Liver (tissue), 9 donors: ENCODE results near the gene FARS2. TPM values are rescaled to one million over a fixed set of nuclear protein-coding genes. Genes with fewer than 3 reads are reported as not detected.

Experiments used
- DNase-seq: peaks from one replicate; pipeline ENCODE4 v3.0.0-alpha.2; 2017; ENCODE audit warnings: low spot score
- H3K27ac ChIP-seq, 2 donors: one replicate each; pipeline ENCODE4 v1.7.0; 2013; ENCODE audit warnings: inconsistent platforms in 2 of 2, low read length in 2 of 2, control low read depth in 1 of 2, low read depth in 1 of 2, mild to moderate bottlenecking in 1 of 2
- H3K27me3 ChIP-seq, 4 donors: one replicate each; pipeline versions ENCODE4 v1.6.1 to v1.7.0; 2013; ENCODE audit warnings: low read length in 3 of 4, inconsistent platforms in 1 of 4, mild to moderate bottlenecking in 1 of 4, moderate library complexity in 1 of 4; ENCODE audit not compliant: control insufficient read depth in 4 of 4, insufficient read depth in 4 of 4
- H3K36me3 ChIP-seq, 4 donors: one replicate each; pipeline versions ENCODE4 v1.6.1 to v1.7.0; 2013; ENCODE audit warnings: low read length in 3 of 4, mild to moderate bottlenecking in 3 of 4, low read depth in 1 of 4, moderate library complexity in 1 of 4; ENCODE audit not compliant: control insufficient read depth in 4 of 4, insufficient read depth in 3 of 4
- H3K4me1 ChIP-seq, 4 donors: one replicate each; pipeline versions ENCODE4 v1.6.1 to v1.7.0; 2013; ENCODE audit warnings: low read length in 3 of 4, mild to moderate bottlenecking in 3 of 4, moderate library complexity in 1 of 4; ENCODE audit not compliant: control insufficient read depth in 4 of 4, insufficient read depth in 4 of 4
- H3K4me3 ChIP-seq, 3 donors: one replicate each; pipeline versions ENCODE4 v1.6.1 to v1.7.0; 2013; ENCODE audit warnings: low read length in 3 of 3, control low read depth in 1 of 3, low read depth in 1 of 3, mild to moderate bottlenecking in 1 of 3
- H3K9ac ChIP-seq, 2 donors: one replicate each; pipeline ENCODE4 v1.7.0; 2013; ENCODE audit warnings: low read length in 2 of 2, mild to moderate bottlenecking in 2 of 2, moderate library complexity in 2 of 2, control low read depth in 1 of 2, low read depth in 1 of 2
- H3K9me3 ChIP-seq, 4 donors: one replicate each; pipeline versions ENCODE4 v1.6.1 to v1.7.0; 2013; ENCODE audit warnings: low read length in 3 of 4; ENCODE audit not compliant: control insufficient read depth in 4 of 4
- EGR1 ChIP-seq, 2 donors: IDR thresholded peaks; 2 replicates each; pipeline ENCODE4 v1.6.1; 2016 to 2018; ENCODE audit warnings: antibody characterized with exemption in 2 of 2, low read depth in 2 of 2
- FOXA1 ChIP-seq: IDR thresholded peaks from 2 replicates; pipeline ENCODE4 v1.6.1; 2016; ENCODE audit warnings: antibody characterized with exemption
- FOXA2 ChIP-seq: IDR thresholded peaks from 2 replicates; pipeline ENCODE4 v1.6.1; 2016; ENCODE audit warnings: antibody characterized with exemption
- GABPA ChIP-seq, 2 donors: IDR thresholded peaks in 1 of 2; conservative IDR thresholded peaks in 1 of 2; 2 replicates each; pipeline ENCODE4 v1.6.1; 2016; ENCODE audit warnings: antibody characterized with exemption in 2 of 2, mild to moderate bottlenecking in 1 of 2, moderate library complexity in 1 of 2
- HNF4A ChIP-seq, 2 donors: conservative IDR thresholded peaks; 2 replicates each; pipeline ENCODE4 v1.6.1; 2016; ENCODE audit warnings: antibody characterized with exemption in 2 of 2, mild to moderate bottlenecking in 2 of 2
- HNF4G ChIP-seq: IDR thresholded peaks from 2 replicates; pipeline ENCODE4 v1.6.1; 2016; ENCODE audit warnings: antibody characterized with exemption
- JUND ChIP-seq, 2 donors: IDR thresholded peaks; 2 replicates each; pipeline ENCODE4 v1.6.1; 2016; ENCODE audit warnings: antibody characterized with exemption in 2 of 2
- NR2F2 ChIP-seq: IDR thresholded peaks from 2 replicates; pipeline ENCODE4 v1.6.1; 2016; ENCODE audit warnings: antibody characterized with exemption
- RAD21 ChIP-seq, 2 donors: IDR thresholded peaks; 2 replicates each; pipeline ENCODE4 v1.6.1; 2016; ENCODE audit warnings: antibody characterized with exemption in 2 of 2, mild to moderate bottlenecking in 2 of 2
- RXRA ChIP-seq, 2 donors: IDR thresholded peaks; 2 replicates each; pipeline ENCODE4 v1.6.1; 2017 to 2018; ENCODE audit warnings: antibody characterized with exemption in 2 of 2, mild to moderate bottlenecking in 1 of 2
- SP1 ChIP-seq: IDR thresholded peaks from 2 replicates; pipeline ENCODE4 v1.6.1; 2018; ENCODE audit warnings: antibody characterized with exemption, mild to moderate bottlenecking
- TAF1 ChIP-seq: conservative IDR thresholded peaks from 2 replicates; pipeline ENCODE4 v1.6.1; 2016; ENCODE audit warnings: antibody characterized with exemption, mild to moderate bottlenecking
- YY1 ChIP-seq: IDR thresholded peaks from 2 replicates; pipeline ENCODE4 v1.6.1; 2016; ENCODE audit warnings: antibody characterized with exemption, mild to moderate bottlenecking
- WGBS: extraction: QIAGEN DNeasy Blood & Tissue Kit; methylation state at CpG from one replicate; pipeline ENCODE4 v1.1.7; 2013; 5-methylcytosine and 5-hydroxymethylcytosine counted together
- polyA plus RNA-seq, 2 donors: library from polyadenylated mRNA; stranded (reverse) in 1 of 2; unstranded in 1 of 2; fragments of 200-250 nt in 1 of 2; fragments of >200 nt in 1 of 2; fragmentation: Nextera tagmentation in 1 of 2; extraction: Ambion mirVana in 1 of 2; gene quantifications; one replicate each; pipeline versions ENCODE4 v1.2.1 to v1.2.3, GENCODE V29; 2013 to 2015
- total RNA-seq, 2 donors: library from RNA; depleted of rRNA; stranded (reverse); fragments of >200 nt; gene quantifications; one replicate each; pipeline ENCODE4 v1.2.3, GENCODE V29; 2014
- TF ChIP-seq, protein P1 (sequence below): IDR thresholded peaks from 2 replicates; pipeline ENCODE4 v1.6.1; 2016; ENCODE audit warnings: antibody characterized with exemption
- TF ChIP-seq, protein P2 (sequence below): fragments of 150-350 bp; IDR thresholded peaks from 2 replicates; pipeline ENCODE4 v1.5.1; 2017; ENCODE audit warnings: improper control_type of control experiment, low read depth, low read length; ENCODE audit not compliant: missing input control
- TF ChIP-seq, protein P3 (sequence below): IDR thresholded peaks from 2 replicates; pipeline ENCODE4 v1.6.1; 2016; ENCODE audit warnings: antibody characterized with exemption
- donor health status: healthy.
- donor health status: healthy.
- donor health status: healthy.
- donor health status: healthy.
- donor health status: healthy.

FARS2 gene
- total and polyA plus RNA-seq, 4 donors: 7.8 to 25.9 (median 11.2) TPM

DNA sequence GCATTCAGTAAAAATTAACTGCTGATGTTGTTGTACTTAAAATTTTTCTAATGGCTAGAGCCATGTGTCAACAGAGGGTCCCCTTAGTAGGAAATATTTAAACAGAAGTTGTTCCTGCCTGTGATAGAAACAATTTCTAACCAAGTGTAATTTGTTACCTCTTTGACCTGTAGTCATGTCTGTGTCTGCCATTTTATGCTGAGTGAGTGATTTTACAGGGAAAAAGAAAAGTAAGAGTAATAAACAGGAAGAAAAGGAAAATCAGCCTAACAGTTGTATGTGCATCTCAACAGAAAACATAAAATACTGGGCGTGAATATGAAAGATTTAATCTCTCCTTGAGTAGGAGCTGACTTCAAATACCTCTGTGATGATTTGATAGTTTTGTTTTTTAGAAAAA is 172.0 kb downstream of the FARS2 start:
- TF ChIP-seq RAD21 (IDR thresholded peaks at IDR 0.05) (no peak), FOXA1 (no peak), TAF1 (no peak)
- Histone ChIP-seq H3K27ac (no peak overlapping the region), H3K9ac (no peak overlapping the region), H3K9me3 (no peaks in the 10 kb centered on the region), H3K4me3 (no peak overlapping the region), H3K36me3 (peaks cover 0 to 4% (median 0%) of the 10 kb centered on the region in 4 donors), H3K27me3 (no peaks in the 10 kb centered on the region), H3K4me1 (no peaks in the 10 kb centered on the region)
- 87% methylated on average over 1 of the region's 1 CpG for WGBS
- DNase-seq: no peak

DNA sequence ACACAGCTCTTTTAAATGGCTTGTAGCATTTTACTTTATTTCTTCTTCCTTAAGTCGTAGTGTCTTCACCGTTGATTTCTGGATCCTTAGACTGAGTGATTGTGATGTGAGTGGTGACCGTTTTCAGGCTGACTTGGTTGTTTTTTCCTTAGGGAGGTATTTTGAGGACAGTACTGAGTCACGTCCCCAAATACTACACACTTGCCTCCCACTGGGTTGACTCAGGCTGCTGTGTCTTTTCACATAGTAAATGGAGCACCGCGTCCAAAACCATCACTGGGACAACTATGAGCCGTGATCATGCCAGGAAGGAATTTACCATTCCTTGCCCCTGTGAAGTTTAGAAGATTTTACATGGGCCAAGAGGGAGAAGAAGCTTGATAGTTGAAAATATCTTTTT is 174.1 kb downstream of the FARS2 start:
- no peak overlapping the region for H3K9ac ChIP-seq
- H3K4me1 ChIP-seq: peaks cover 0 to 3% (median 0%) of the 10 kb centered on the region in 4 donors
- H3K9me3 ChIP-seq: no peaks in the 10 kb centered on the region
- H3K36me3 ChIP-seq: peaks cover 0 to 4% (median 0%) of the 10 kb centered on the region in 4 donors
- 96% methylated on average over 7 of the region's 7 CpGs for WGBS
- DNase-seq: no peak
- H3K27me3 ChIP-seq: no peaks in the 10 kb centered on the region
- H3K4me3 ChIP-seq: no peak overlapping the region
- no peak overlapping the region for H3K27ac ChIP-seq
- TF ChIP-seq TAF1 (no peak), FOXA1 (no peak)
- TF ChIP-seq, protein P1, sequence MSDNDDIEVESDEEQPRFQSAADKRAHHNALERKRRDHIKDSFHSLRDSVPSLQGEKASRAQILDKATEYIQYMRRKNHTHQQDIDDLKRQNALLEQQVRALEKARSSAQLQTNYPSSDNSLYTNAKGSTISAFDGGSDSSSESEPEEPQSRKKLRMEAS: no peak

DNA sequence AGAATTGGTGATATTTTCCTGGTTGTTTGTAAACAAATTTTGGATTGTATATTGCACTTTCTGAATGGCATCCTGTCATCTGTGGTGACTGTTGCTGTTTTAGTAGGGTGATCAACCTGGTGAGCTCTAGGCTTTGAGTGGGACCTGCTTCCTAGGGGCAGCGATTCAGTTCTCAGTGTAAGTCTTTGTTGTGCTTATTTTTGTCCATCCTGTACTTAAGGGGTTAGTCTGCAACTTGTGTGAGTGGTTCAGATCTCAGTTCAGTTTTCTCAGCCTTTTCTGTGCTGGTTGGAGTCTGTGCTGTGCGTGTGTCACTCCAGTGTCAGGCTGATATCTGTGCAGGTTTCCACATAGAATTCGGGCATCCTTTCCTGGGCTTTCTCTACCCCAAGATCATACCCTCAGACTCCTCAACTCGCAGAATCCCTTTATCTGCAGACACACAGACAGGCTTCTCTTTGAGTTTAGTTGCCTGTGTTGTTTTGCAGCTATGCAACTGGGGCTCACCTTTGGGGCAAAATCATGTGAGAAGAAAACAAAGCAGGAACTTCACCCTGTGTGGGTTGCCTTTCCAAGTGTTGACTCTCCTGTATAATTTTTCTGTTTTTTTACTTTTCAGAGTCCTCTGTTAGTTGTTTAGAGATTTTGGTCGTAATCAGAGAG is 177.7 kb downstream of the FARS2 start:
- Histone ChIP-seq H3K27ac (no peak overlapping the region), H3K27me3 (no peaks in the 10 kb centered on the region), H3K4me3 (no peak overlapping the region), H3K9me3 (no peaks in the 10 kb centered on the region), H3K9ac (no peak overlapping the region), H3K36me3 (no peaks in the 10 kb centered on the region), H3K4me1 (peaks cover 0 to 3% (median 0%) of the 10 kb centered on the region in 4 donors)
- DNase-seq: no peak
- TF ChIP-seq, protein P1: no peak
- TF ChIP-seq RAD21 (IDR thresholded peaks at IDR 0.05) (no peak), EGR1 (IDR thresholded peaks at IDR 0.05; ENCODE audit: low read depth in 2 of 2) (no peak), FOXA2 (no peak), FOXA1 (no peak)
- TF ChIP-seq, protein P2, sequence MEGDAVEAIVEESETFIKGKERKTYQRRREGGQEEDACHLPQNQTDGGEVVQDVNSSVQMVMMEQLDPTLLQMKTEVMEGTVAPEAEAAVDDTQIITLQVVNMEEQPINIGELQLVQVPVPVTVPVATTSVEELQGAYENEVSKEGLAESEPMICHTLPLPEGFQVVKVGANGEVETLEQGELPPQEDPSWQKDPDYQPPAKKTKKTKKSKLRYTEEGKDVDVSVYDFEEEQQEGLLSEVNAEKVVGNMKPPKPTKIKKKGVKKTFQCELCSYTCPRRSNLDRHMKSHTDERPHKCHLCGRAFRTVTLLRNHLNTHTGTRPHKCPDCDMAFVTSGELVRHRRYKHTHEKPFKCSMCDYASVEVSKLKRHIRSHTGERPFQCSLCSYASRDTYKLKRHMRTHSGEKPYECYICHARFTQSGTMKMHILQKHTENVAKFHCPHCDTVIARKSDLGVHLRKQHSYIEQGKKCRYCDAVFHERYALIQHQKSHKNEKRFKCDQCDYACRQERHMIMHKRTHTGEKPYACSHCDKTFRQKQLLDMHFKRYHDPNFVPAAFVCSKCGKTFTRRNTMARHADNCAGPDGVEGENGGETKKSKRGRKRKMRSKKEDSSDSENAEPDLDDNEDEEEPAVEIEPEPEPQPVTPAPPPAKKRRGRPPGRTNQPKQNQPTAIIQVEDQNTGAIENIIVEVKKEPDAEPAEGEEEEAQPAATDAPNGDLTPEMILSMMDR: no peak
- WGBS: 81% methylated on average over 5 of the region's 5 CpGs

DNA sequence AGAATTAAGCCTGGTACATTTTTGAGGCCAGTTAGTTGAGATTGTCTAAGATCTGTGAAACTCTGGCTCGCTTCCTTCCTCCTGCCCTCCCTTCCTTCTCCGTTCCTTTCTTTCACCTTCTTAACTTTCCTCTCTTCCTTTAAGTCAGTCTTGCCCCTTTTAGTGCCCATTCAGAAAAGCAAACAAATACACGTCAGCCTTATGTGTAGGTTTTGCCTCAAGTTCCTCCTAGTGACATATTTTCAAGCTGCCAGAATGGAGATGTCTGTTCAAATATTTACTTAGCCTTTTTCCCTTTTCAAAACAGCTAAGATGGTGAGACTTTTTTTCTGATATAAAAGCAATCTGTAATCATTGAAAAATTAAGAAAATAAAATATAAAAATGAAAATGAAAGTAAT is 178.4 kb downstream of the FARS2 start:
- Histone ChIP-seq H3K27ac (no peak overlapping the region), H3K27me3 (no peaks in the 10 kb centered on the region), H3K4me3 (no peak overlapping the region), H3K4me1 (peaks cover 0 to 3% (median 0%) of the 10 kb centered on the region in 4 donors), H3K36me3 (no peaks in the 10 kb centered on the region), H3K9me3 (no peaks in the 10 kb centered on the region), H3K9ac (no peak overlapping the region)
- DNase-seq: no peak
- WGBS: 61% methylated on average over 3 of the region's 3 CpGs
- TF ChIP-seq RAD21 (IDR thresholded peaks at IDR 0.05) (no peak), JUND (IDR thresholded peaks at IDR 0.05) (no peak), FOXA1 (no peak), GABPA (IDR thresholded peaks at IDR 0.05 in 1 of 2, conservative IDR thresholded peaks at IDR 0.05 in 1 of 2) (no peak), EGR1 (IDR thresholded peaks at IDR 0.05; ENCODE audit: low read depth in 2 of 2) (no peak), SP1 (no peak), HNF4G (no peak), HNF4A (conservative IDR thresholded peaks at IDR 0.05) (no peak), NR2F2 (no peak), YY1 (no peak), RXRA (IDR thresholded peaks at IDR 0.05) (no peak)
- TF ChIP-seq, protein P3, sequence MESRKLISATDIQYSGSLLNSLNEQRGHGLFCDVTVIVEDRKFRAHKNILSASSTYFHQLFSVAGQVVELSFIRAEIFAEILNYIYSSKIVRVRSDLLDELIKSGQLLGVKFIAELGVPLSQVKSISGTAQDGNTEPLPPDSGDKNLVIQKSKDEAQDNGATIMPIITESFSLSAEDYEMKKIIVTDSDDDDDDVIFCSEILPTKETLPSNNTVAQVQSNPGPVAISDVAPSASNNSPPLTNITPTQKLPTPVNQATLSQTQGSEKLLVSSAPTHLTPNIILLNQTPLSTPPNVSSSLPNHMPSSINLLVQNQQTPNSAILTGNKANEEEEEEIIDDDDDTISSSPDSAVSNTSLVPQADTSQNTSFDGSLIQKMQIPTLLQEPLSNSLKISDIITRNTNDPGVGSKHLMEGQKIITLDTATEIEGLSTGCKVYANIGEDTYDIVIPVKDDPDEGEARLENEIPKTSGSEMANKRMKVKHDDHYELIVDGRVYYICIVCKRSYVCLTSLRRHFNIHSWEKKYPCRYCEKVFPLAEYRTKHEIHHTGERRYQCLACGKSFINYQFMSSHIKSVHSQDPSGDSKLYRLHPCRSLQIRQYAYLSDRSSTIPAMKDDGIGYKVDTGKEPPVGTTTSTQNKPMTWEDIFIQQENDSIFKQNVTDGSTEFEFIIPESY: no peak
- TF ChIP-seq, protein P2: no peak
